Kidney (tissue), 14 donors: ENCODE results near the gene PLEKHG4. TPM values are rescaled to one million over a fixed set of nuclear protein-coding genes. Genes with fewer than 3 reads are reported as not detected.

Experiments
- DNase-seq, 5 donors: peaks; one replicate each; pipeline ENCODE4 v3.0.0-alpha.2; 2013 to 2020
- FAIRE-seq: peaks from 2 replicates; lab custom pipeline; 2012; peaks lifted over from hg19 to GRCh38; lab: Jason Lieb, UNC
- H3K27ac ChIP-seq, 2 donors: one replicate each; pipeline ENCODE4 v1.7.0; 2013; ENCODE audit warnings: low read depth in 2 of 2, low read length in 2 of 2, inconsistent platforms in 1 of 2
- H3K27me3 ChIP-seq: one replicate; pipeline ENCODE4 v1.7.1; 2013; ENCODE audit warnings: low read length, inconsistent platforms; ENCODE audit not compliant: control insufficient read depth, insufficient read depth
- H3K36me3 ChIP-seq, 3 donors: one replicate each; pipeline versions ENCODE4 v1.7.0 to v1.7.1; 2013; ENCODE audit warnings: low read length in 3 of 3, control low read depth in 1 of 3, inconsistent platforms in 1 of 3; ENCODE audit not compliant: insufficient read depth in 3 of 3, control insufficient read depth in 2 of 3
- H3K4me1 ChIP-seq, 3 donors: one replicate each; pipeline versions ENCODE4 v1.7.0 to v1.7.1; 2013; ENCODE audit warnings: low read length in 3 of 3, inconsistent platforms in 1 of 3, low read depth in 1 of 3; ENCODE audit not compliant: control insufficient read depth in 2 of 3, insufficient read depth in 2 of 3
- H3K4me3 ChIP-seq, 3 donors: one replicate each; pipeline versions ENCODE4 v1.7.0 to v1.8.1; 2013; ENCODE audit warnings: low read length in 3 of 3, control low read depth in 1 of 3, inconsistent platforms in 1 of 3
- H3K9ac ChIP-seq, 3 donors: one replicate each; pipeline versions ENCODE4 v1.7.0 to v1.7.1; 2013; ENCODE audit warnings: low read length in 3 of 3, control low read depth in 1 of 3, inconsistent platforms in 1 of 3
- H3K9me3 ChIP-seq, 3 donors: one replicate each; pipeline versions ENCODE4 v1.7.0 to v1.7.1; 2013; ENCODE audit warnings: low read length in 3 of 3, control low read depth in 1 of 3, inconsistent platforms in 1 of 3; ENCODE audit not compliant: control insufficient read depth in 2 of 3, insufficient read depth in 1 of 3
- intact Hi-C: fragments of 100-400 bp; cut with DNase I; formaldehyde crosslinking; loops from one replicate; pipeline ENCODE4 v1.11.1; 2022
- polyA plus RNA-seq: library from polyadenylated mRNA; stranded (reverse); fragments of 350-450 nt; fragmentation: Illumina TruSeq; extraction: RNeasy Lipid Tissue Mini Kit (QIAGEN cat#74804); gene quantifications from one replicate; pipeline ENCODE4 v1.2.3, GENCODE V29; 2014; ENCODE audit warnings: low read depth, low replicate concordance; ENCODE audit not compliant: insufficient read depth
- total RNA-seq: library from RNA; stranded (reverse); fragmentation: NEBNext Ultra II Directional; extraction: Animal tissue kit (Norgen Biotek cat#: 25700); gene quantifications from one replicate; pipeline ENCODE4 v1.2.1, GENCODE V29; 2021
- TF ChIP-seq, protein P1 (sequence below): IDR thresholded peaks from 3 replicates; pipeline ENCODE4 v1.5.1; 2012; ENCODE audit warnings: mild to moderate bottlenecking, moderate library complexity, borderline replicate concordance; ENCODE audit not compliant: insufficient read depth; ENCODE audit errors: extremely low read depth
- donor health status: control.
- donor health status: control.
- donor health status: control.
- donor health status: control.
- donor health status: control.
- donor health status: DM: yes; HTN: yes; CAD: no.
- donor health status: Normal renal cell carcinoma (clear cell type).

The PLEKHG4 gene
- total and polyA plus RNA-seq, 2 donors from 2014 or later: 2.6 to 10.1 TPM

GRCh38 chr16:67282447-67282805, 3.1 kb downstream of the PLEKHG4 start:
- DNase-seq: no peak
- no peaks in the 10 kb centered on the region for H3K9me3 ChIP-seq
- TF ChIP-seq, protein P1, sequence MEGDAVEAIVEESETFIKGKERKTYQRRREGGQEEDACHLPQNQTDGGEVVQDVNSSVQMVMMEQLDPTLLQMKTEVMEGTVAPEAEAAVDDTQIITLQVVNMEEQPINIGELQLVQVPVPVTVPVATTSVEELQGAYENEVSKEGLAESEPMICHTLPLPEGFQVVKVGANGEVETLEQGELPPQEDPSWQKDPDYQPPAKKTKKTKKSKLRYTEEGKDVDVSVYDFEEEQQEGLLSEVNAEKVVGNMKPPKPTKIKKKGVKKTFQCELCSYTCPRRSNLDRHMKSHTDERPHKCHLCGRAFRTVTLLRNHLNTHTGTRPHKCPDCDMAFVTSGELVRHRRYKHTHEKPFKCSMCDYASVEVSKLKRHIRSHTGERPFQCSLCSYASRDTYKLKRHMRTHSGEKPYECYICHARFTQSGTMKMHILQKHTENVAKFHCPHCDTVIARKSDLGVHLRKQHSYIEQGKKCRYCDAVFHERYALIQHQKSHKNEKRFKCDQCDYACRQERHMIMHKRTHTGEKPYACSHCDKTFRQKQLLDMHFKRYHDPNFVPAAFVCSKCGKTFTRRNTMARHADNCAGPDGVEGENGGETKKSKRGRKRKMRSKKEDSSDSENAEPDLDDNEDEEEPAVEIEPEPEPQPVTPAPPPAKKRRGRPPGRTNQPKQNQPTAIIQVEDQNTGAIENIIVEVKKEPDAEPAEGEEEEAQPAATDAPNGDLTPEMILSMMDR: no peak
- H3K27ac ChIP-seq: no peak overlapping the region
- peaks cover 0 to 2% (median 0%) of the 10 kb centered on the region in 3 donors for H3K4me1 ChIP-seq
- H3K4me3 ChIP-seq: no peak overlapping the region
- no peak for FAIRE-seq
- H3K36me3 ChIP-seq: no peaks in the 10 kb centered on the region
- intact Hi-C loops: no loop called here
- H3K9ac ChIP-seq: no peak overlapping the region
- H3K27me3 ChIP-seq: no peaks in the 10 kb centered on the region

- FAIRE-seq: no peak
- DNase-seq: no peak
Observed at GRCh38 chr16:67283039-67283825, 3.9 kb downstream of the PLEKHG4 start.

DNA sequence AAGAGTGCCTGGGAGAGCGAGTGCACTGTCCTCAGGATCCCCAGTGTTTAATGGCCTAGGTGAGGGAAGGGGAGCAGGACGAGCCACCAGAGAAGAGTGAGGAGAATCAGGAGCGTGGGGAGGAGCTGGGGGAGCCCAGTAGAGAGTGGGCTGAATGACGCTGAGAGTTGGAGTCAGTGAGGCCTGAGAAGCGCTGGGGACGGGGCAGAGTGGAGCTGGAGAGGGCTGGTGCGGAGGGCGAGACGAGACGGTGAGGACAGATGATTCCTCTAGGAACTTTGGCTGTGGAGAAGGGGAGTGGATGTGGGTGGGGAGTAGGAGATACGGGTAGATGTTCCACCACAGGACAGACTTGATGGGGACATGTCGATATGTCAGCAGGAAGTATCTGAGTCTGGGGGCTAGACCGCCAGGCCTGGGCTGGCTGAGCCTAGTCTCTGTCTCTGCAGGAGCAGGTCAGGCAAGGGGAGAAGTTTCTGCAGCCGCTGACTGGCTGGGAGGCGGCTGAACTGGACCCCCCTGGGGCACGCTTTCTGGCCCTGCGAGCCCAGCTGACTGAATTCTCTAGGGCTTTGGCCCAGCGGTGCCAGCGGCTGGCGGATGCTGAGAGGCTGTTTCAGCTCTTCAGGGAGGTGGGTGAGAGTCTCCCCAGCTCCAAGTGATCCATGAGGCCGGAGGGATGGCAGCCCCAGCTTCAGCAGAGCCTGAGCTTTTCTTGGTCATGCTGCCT, 4.7 kb downstream of the PLEKHG4 start:
- intact Hi-C loops: no loop called here
- FAIRE-seq: no peak
- Histone ChIP-seq H3K27ac (no peak overlapping the region), H3K27me3 (no peaks in the 10 kb centered on the region), H3K9me3 (no peaks in the 10 kb centered on the region), H3K9ac (no peak overlapping the region), H3K36me3 (no peaks in the 10 kb centered on the region), H3K4me1 (no peaks in the 10 kb centered on the region), H3K4me3 (no peak overlapping the region)
- no peak for DNase-seq
- TF ChIP-seq, protein P1: no peak

More at GRCh38 chr16:67283039-67283825, 3.9 kb downstream of the PLEKHG4 start:
- Histone ChIP-seq H3K27me3 (no peaks in the 10 kb centered on the region), H3K9me3 (no peaks in the 10 kb centered on the region), H3K4me1 (peaks cover 0 to 2% (median 0%) of the 10 kb centered on the region in 3 donors), H3K27ac (no peak overlapping the region), H3K9ac (no peak overlapping the region), H3K4me3 (no peak overlapping the region), H3K36me3 (no peaks in the 10 kb centered on the region)
- TF ChIP-seq, protein P1: no peak
- intact Hi-C loops: no loop called here
